T-helper 2 cell treated with Interferon-gamma antibody and Interleukin-4, amounts not matched to agents 100 ng/mL and 5 ng/mL, for 36 hours (primary cell): ENCODE data around the gene EP400. TPM values are rescaled to one million over a fixed set of nuclear protein-coding genes. Genes with fewer than 3 reads are reported as not detected.

Experiments used
- intact Hi-C: fragments of 100-400 bp; cut with micrococcal nuclease; formaldehyde crosslinking; loops from one replicate; pipeline ENCODE4 v1.15.1; 2023
- total RNA-seq: library from RNA; stranded (reverse); gene quantifications from 2 replicates; pipeline ENCODE4 v1.2.3, GENCODE V29; 2022

EP400 gene
- total RNA-seq, 1 donor from 2014 or later, result 56.4 TPM

DNA sequence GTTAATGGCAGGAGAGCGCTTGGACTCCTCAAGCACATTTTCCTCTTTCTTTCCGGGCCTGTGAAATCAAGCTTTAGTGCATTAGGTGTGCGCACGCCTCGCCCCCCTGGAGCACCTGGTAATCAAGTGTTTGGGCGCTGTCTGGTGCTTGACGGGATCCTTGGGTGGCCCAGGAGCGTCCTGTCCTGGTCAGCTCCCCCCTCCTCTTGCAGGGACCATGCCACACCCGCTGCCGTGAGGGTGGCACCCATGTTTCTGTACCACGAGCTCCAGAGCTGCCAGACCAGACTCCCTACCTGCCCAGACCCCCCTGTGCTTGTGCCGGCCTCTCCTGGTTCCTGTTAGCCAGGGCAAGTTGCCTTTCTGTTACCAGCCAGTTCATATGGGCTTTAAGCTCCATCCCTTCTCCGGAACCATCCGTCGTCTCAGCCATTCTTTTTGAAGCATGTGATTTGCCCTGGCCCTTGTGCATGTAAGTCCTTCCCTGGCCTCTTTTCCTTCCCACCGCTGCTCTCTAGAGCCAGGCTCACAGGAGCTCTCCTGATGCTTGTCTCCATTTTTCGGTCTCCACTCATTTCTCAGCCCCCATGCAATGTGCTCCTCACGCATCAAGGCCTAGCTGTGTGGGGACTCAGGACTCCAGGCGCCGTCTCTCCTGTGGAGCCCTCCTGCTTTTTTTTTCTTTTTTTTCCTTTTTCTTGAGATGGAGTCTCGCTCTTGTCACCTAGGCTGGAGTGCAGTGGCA is 66.1 kb downstream of the EP400 start:
- intact Hi-C loops, result no loop called here

DNA sequence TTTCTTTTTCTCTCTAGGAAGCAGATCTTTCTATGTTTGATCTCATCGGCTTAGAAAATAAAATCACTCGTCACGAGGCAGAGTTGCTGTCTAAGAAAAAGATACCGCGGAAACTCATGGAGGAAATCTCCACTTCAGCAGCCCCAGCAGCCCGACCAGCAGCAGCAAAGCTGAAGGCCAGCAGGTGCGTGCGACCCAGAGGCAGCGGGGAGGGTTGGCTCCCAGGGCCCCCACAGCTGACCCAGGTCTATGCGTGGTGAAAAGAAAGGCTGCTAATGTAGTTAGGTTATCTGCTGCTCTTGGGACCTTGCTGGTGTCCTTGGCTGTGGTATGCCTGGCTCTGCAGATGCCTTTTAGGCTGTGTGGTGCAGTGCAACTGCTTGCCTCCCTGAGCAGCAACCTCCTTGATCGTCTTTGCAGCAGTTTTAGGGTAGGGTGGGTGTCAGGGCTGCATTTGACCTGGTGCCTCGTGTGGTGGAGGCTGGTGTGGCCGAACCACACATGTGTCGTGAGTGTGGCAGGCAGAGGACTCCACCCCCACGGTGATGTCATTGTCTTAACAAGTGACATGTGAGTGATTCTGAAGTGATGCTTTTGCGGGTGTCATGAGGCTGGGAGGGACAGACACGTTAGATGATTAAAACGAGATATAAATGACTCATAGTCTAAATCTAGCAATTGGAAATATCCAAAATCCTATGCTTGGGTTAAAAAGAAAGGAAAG is 68.6 kb downstream of the EP400 start:
- intact Hi-C loops, result no loop called here

DNA sequence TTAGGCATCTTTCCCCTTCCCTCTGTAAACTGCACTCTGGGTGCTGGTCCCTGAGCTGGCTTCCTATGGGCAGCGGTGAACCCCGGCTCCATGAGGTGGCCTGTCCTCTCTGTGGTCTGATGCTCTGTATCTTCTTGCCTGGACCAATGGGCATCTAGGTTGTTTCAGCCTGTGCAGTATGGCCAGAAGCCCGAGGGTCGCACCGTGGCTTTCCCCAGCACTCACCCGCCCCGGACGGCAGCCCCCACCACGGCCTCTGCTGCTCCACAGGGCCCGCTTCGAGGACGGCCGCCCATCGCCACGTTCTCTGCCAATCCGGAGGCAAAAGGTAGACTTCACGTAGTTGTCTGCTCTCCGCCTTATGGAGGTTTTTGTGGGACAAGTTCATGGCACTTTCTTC is 70.1 kb downstream of the EP400 start:
- intact Hi-C loops, result no loop called here

DNA sequence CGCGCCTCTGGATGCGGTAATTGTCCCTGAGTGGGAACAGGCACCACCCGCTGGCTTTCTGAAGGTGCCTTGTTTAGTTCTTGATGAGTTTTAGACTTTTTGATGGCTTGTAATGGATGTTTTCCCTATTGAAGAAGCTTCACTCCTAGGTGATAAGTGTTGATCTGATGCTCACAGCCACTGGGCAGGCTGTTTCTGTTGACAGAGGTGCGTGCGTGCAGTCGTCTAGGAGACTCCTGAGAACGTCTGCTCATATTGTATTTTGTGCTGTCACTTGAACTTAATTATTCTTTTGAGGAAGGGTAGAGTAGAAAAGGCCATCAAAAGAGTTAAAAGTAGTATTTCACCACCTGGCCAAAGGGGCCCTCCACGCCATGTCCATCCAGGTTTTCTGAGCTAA is 70.5 kb downstream of the EP400 start:
- intact Hi-C loops, result no loop called here

DNA sequence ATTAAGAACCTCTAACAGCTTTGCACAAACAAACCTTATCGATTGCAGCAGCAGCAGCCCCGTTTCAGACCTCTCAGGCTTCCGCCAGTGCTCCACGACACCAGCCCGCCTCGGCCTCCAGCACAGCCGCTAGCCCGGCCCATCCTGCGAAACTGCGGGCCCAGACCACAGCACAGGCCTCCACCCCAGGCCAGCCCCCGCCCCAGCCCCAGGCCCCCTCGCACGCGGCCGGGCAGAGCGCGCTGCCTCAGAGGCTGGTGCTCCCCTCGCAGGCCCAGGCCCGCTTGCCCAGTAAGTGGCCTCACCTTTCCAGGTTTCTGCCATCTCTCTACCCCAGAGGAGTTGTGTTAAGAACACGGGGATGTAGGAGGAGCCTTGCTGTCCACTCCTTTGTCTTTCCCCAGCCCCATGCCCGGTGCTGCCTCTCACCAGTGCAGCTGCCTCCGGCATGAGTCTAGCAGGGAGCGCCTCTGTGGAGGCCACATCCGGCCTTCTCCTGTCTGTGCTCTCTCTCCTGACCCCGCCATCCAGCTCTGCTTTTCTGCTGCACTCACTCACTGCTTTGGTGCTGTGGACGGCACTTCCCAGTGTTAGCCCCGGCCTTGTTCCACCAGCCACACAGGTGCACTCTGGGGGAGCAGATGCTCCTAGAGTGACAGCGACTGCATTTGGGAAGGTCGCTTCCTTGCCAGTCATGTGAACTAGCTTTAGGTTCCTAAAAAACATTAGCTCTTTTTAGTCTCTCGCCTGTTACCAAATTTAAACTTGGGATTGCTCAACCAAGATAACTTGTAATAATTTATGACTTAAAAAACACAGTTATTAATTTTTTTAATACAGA is 71.5 kb downstream of the EP400 start:
- intact Hi-C loops, result no loop called here

DNA sequence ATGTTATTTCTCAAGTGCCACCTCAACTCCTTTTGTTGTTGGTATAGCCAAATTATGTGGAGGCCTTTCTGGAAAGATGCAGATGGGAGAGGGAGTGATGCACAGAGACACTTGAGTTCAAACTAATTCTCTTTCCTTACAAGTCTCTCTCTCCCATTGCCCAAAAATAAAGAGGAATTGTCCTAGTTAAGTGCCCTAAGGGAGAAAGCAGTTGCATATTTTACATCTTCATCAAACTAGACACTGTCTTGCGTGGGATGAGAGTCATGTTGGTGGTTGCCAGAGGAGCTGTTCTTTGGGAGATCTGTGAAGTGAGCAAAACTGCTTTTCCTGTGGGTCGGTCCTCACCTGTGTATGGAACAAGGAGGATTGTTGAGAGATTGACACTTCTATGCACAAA is 72.2 kb downstream of the EP400 start:
- intact Hi-C loops, result no loop called here

DNA sequence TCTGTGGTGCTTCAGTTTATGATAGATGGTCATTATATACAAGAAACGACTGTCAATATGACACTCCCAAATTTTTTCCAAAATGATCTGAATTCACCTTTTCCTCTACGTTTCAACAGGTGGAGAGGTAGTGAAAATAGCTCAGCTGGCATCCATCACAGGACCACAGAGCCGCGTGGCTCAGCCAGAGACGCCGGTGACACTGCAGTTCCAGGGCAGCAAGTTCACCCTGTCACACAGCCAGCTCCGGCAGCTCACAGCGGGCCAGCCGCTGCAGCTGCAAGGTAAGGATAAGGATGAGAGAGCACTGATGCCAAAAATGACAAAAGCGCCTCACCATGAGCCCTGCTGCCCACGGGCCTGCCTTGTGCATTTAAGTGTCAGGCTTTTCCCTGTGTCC is 73.9 kb downstream of the EP400 start:
- intact Hi-C loops, result no loop called here

DNA sequence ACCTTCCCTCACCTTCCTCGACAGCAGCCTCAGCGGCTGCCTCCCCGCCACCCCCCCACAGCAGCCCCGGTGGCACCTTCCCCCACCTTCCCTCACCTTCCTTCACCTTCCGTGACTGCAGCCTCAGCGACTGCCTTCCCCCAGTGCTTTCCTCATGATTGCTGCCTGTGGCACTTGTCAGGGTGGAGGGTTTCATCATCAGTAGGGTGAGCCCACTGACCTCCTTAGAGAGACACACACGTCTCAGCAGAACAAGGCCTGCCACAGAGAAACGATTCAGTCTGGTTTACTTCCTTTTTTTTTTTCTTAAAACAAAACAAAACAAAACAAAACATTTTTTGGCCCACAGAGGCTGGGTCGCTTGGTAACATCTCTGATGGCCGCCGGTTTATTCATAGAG is 75.0 kb downstream of the EP400 start:
- intact Hi-C loops, result no loop called here

DNA sequence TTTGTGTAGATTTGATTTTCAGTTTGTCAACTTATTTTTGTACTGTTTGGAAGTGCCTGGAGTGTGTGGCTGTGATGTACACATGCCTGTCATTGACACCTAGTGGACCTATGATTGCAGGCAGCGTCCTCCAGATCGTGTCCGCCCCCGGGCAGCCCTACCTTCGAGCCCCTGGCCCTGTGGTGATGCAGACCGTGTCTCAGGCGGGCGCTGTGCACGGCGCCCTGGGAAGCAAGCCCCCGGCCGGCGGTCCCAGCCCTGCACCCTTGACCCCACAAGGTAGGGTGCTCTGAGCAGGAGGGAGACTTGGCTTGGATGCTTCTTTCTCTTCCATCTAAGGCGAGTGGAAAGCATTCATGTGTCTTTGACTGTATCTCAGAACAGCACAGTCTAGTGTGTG is 75.8 kb downstream of the EP400 start:
- intact Hi-C loops, result no loop called here

DNA sequence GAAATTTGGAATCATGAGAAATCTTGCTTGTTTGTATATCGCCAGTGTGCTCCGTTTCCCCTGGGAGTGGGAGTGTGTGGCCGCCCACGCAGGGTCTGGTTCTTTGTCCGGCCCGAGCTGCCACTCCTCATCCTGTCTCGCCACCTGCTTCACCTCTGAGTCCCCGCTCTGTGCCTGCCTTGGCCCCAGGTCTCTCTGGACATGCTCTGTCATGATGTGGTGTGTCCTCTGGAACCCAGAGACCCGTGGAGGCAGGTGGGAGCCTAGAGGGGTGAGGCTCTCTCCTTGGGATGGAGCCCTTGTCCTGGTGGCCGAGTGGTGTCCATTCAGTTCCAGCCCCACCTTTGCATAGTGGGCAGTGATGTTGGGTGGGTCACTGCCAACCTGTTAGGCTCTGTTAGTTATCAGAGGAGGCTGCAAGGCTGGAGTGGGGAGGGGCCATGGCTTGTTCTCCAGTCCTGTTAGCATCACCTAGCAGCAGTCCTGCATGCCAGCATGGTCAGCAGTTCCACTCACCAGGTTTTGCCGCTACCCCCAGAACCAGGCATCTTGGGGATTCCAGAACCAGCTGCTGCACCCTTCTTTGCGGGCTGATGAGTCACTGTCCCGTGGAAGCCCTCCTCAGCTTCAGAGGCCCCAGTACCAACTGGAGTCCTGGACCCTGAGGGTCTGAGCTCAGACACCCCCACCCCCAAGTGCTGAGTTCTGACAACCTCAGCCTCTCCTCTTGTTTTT is 76.5 kb downstream of the EP400 start:
- intact Hi-C loops, result no loop called here

DNA sequence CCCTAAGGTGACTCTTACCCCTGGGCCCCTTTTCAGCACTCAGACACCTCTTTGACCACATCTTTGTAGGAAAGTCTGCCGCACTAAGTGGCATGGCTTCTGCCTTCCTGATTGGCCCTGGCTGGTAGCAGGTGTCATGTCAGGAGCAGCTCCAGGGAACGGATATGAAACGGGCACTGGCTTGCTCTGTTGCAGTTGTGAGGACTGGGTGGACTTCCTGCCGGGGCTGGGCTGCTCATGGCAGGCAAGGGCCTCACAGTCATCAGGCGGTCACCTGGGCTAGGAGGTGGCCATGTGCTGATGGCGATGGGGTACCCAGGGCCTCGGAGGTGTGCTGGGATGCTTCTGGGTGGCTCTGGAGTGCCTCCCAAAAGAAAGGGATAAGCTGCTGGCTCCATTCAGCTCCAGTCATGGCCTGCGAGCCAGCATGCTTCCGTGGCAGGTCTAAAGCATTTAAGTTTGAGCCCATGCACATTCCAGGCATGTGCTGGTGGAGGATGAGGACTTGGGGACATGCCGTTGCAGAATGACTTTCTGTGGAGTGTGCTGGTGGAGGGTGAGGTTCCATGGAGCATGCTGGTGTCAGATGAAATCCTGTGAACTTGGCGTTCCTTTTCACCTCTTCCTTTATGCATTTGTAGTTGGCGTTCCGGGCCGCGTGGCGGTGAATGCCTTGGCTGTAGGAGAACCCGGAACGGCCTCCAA is 77.2 kb downstream of the EP400 start:
- intact Hi-C loops, result no loop called here

DNA sequence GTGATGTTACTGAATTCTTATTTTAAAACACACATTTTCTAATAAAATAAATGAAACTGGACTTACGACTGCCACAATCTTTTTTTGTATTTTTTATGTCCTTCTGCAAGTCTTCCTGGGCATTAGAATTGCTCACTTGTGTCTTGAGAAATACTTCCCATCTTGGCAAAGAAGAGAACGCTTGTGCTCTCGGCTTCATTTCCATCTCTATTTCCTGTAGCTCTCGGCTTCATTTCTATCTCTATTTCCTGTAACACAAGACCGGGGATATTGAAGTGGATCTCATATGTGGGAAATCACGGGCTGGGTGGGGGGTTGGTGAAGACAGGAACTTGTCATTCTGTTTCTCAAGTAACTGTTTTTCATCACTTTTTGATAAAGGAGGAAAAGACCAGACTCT is 77.9 kb downstream of the EP400 start:
- intact Hi-C loops, result no loop called here

DNA sequence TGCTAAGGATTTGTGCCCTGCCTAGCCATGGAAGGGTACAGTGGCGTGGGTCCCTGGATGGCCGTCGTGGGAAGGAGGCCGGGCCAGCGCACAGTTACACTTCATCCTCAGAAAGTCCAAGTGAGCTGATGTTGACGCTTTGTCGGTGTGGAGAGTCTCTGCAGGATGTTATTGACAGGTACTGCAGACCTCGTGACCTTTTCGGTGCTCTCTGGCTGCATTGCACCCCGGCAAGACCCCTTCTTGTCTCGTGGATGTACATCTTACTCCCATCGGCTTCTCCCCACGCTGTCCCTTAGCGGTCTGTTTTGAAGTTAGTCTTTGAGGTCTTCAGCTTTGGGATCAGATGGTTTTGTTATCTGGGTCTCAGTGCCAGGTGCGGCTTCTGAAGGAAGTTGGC is 78.4 kb downstream of the EP400 start:
- intact Hi-C loops, result no loop called here

DNA sequence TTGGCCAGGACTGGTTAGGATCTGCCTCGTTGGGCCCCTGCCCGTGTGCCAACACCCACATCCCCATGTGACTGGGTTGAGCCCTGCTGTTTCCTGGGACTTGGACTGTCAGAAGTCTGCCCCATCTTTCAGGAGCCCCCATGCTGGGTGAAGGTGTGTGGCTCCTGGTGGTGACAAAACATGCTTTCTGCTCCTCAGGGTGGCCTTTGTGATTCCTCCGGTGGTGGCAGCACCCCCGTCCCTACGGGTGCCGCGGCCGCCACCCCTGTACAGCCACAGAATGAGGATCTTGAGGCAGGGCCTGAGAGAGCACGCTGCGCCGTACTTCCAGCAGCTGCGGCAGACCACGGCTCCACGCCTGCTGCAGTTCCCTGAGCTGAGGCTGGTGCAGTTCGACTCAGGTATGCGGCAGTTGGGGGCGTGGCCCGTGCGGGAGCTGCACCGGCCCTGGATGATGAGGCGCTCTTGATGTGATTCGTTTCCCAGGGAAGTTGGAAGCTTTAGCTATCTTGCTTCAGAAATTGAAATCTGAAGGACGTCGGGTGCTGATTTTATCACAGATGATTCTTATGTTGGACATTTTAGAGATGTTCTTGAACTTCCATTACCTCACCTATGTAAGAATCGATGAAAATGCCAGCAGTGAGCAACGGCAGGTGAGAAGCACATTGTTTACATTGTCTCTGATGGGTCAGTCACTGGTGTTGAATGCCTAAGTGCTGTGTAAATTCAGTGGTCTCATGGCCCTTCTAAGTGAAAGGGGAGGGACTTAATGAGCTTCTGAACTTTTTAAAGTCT is 80.0 kb downstream of the EP400 start:
- intact Hi-C loops, result no loop called here

DNA sequence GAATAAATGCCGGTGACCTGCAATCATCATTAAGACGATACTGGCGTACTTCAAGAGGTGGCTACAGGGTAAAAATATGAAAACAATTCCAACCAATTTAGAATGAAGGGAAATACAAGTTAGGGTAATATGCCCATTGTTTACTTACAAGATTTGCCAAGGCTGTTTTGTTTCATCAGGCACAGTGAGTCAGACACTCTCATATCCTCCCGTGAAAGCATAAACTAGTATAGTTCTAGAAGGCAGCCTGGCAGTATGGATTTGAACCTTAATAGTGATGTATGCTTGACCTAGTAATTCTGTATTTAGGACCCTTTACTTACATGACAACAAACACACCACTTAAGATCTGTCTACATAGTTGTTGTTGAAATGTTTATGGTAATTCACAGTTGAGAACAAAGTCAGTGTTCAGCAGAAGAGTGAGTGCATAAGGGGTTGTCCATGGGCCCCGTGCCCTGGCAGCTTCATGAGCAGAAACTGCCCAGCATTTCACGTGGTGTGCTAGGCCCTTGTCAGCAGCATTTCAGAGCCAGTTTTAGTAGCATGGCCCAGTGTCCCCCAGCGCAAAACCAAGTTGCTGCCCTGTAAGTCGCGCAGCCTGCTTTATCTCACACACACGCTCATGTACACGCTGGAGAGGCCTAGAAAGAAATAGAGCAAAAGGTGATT is 80.8 kb downstream of the EP400 start:
- intact Hi-C loops, result no loop called here

DNA sequence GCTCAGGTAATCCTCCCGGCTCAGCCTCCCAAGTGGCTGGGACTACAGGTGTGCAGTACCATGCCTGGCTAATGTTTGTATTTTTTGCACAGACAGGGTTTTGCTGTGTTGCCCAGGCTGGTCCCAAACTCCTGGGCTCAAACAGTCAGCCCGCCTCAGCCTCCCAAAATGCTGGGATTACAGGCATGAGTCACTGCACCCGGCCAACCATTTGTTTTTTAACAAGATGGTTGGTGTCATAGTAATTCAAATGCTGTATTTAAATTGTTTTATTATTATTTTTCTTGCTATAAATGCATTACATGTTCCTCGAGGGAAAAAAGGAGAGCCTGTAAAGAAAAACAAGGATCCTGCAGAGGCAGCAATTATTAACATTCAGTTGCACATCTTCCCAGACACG is 83.9 kb downstream of the EP400 start:
- intact Hi-C loops, result no loop called here

DNA sequence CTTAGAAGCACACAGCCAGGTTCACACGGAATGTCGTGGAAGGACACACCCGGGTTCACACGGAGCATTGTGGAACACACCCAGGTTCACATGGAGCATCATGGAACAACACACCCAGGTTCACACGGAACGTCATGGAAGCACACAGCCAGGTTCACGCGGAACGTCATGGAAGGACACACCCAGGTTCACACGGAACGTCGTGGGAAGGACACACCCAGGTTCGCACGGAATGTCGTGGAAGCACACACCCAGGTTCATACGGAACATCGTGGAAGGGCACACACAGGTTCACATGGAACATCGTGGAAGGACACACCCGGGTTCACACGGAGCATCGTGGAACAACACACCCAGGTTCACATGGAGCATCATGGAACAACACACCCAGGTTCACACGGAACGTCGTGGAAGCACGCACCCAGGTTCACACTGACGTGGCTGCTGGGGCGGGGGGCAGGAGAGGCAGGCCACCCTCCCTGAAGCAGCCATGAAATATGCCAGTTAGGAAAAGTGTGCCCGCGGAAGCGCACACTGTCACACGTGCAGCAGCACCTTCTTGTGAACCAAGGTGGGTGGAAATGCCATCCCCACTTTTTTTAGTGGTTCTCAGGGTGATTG is 86.4 kb downstream of the EP400 start:
- intact Hi-C loops, result no loop called here

DNA sequence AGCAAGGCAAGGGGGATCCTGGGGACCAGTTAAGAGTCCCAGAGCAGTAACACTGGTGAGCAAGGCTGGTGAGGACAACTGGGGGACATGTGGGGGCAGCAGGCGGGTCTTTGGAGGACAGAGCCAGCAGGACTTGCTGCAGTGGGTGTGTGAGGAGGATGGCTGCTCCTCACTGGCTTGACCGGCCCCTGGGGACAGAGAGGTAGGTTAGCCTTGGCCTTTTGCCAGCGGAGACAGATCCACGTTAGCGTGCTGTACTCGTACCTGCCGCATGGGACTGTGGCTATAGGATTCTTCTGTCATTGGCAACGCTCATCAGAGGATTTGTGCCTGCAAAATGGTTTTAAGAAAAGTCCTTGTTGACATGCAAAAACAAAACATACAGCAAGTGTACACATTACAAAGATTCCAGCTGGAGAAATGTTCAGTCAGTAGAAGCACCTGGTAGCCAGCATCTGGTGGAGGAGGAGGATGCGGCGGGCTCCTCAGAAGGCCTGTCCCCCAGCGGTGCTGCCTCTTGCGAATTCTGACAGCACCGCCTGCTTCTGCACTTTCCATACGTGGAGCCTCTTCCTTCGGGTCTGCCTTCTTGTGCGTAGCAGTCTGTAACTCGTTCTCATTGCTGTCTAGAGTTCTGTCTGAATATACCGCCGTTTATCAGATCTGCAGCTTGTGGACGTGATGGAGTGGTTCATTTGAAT is 91.3 kb downstream of the EP400 start:
- intact Hi-C loops, result no loop called here
